ENCODE data around the gene PRXL2B.

Gene PRXL2B

DNA sequence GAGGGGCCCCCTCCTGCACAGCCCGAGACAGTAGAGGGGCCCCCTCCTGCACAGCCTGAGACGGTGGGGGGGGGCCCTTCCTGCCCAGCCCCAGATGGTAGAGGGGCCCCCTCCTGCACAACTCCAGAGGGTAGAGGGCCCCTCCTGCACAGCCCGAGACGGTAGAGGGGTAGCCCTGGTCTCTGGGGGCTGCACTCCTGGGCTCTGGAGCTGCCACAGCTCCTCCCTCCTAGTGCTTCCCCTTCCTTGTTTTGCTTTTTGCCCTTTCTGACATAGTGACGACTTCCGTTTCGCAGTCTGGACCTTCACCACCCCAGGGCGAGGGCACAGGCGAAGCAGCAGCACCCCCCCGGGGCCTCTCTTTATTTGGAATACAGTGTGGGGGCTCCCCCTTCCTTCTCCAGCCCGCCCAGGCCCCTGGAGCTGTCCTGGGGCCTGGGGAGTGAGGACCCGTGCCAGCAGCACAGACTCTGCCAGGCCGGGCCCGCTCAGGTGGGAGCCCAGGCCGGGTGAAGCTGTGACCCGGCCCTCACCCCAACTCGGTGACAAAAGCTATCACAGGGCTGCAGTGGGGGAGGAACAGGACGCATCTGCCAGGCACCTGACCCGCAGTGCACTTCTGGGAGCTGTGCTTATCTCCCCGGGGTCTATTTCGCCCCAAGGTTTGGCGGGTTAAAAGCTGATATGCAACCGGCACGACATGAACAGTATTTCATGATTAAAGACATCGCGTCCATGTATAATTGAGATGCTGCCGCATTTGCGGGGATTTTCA lies 1.1 kb upstream of the PRXL2B start:
- TF ChIP-seq, protein P1, sequence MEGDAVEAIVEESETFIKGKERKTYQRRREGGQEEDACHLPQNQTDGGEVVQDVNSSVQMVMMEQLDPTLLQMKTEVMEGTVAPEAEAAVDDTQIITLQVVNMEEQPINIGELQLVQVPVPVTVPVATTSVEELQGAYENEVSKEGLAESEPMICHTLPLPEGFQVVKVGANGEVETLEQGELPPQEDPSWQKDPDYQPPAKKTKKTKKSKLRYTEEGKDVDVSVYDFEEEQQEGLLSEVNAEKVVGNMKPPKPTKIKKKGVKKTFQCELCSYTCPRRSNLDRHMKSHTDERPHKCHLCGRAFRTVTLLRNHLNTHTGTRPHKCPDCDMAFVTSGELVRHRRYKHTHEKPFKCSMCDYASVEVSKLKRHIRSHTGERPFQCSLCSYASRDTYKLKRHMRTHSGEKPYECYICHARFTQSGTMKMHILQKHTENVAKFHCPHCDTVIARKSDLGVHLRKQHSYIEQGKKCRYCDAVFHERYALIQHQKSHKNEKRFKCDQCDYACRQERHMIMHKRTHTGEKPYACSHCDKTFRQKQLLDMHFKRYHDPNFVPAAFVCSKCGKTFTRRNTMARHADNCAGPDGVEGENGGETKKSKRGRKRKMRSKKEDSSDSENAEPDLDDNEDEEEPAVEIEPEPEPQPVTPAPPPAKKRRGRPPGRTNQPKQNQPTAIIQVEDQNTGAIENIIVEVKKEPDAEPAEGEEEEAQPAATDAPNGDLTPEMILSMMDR (IDR thresholded peaks at IDR 0.05) = no peak
- H3K4me3 ChIP-seq = peak overlapping the region; percentile 95
- no peak for DNase-seq (ENCODE audit: low spot score)

DNA sequence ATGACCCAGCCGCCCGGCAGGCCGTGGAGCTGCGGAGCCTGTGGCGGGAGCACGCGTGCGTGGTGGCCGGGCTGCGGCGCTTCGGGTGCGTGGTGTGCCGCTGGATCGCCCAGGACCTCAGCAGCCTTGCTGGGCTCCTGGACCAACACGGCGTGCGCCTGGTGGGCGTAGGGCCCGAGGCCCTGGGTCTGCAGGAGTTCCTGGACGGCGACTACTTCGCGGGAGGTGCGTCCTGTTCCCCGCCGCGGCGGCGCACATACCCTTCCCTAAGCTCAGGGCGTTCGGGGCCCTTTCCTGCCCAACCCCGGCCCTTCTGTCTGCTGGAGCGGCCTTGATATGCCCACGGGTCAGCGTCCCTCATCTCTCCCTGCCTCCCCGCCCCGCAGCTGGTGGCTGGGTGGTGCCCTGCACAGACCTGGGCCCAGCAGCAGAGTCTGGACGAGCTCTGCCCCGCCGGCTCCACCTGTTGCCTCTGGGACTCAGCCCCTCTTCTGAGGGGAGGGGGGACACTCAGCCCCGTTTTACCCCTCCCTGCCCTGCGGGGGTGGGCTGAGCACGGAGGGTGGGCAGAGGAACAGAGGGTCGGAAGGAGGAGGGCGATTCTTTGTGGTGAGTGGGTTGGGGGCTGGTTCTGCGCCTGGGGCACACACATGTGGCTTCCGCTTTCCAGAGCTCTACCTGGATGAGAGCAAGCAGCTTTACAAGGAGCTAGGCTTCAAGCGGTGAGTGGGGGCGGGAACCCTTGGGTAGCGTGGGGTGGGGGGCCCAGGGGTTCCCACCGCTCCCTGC lies 688 bp downstream of the PRXL2B start:
- H3K4me3 ChIP-seq = peak overlapping the region; percentile 95
- DNase-seq (ENCODE audit: low spot score) = no peak
- TF ChIP-seq, protein P1 (IDR thresholded peaks at IDR 0.05) = no peak
- H3K27ac ChIP-seq = peak overlapping the region; percentile 34 to 98

More for the DNA sequence above, 1.1 kb upstream of the PRXL2B start:
- H3K27ac ChIP-seq = peak overlapping the region; percentile 96 to 98

DNA sequence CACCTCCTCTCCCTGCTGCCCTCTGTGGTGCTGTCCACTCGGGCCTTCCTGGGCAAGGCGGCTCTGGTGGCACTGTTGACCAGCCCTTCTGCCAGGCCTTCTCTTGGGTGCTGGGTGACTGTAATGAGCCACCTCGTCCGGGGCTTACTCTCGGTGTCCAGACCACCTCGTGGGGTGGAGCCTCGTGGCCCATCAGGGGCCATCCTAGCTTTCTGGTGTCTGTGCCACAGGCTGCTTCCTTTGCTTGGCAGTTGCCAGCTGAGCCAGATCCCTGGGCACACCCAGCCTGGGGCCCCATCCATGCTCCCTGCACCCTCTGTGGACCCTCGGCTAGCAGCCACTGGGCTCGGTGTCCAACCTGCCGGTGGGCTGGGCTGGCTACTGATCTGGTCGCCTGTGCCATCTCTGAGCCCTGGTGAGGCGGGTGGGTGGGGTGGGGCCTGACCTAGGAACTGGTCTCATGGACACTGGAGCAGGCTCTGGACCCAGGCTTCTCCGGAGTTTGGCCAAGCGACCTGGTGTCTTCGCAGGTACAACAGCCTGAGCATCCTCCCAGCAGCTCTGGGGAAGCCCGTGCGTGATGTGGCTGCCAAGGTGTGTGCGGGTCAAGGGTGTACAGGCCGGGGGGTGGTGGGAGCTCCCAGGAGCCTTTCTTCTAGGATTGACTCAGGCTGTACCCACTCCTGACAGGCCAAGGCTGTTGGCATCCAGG lies 1.4 kb downstream of the PRXL2B start:
- TF ChIP-seq, protein P1 (IDR thresholded peaks at IDR 0.05) = no peak
- DNase-seq (ENCODE audit: low spot score) = no peak
- Histone ChIP-seq H3K4me3 (peak overlapping the region; percentile 95), H3K27ac (no peak overlapping the region)

DNA sequence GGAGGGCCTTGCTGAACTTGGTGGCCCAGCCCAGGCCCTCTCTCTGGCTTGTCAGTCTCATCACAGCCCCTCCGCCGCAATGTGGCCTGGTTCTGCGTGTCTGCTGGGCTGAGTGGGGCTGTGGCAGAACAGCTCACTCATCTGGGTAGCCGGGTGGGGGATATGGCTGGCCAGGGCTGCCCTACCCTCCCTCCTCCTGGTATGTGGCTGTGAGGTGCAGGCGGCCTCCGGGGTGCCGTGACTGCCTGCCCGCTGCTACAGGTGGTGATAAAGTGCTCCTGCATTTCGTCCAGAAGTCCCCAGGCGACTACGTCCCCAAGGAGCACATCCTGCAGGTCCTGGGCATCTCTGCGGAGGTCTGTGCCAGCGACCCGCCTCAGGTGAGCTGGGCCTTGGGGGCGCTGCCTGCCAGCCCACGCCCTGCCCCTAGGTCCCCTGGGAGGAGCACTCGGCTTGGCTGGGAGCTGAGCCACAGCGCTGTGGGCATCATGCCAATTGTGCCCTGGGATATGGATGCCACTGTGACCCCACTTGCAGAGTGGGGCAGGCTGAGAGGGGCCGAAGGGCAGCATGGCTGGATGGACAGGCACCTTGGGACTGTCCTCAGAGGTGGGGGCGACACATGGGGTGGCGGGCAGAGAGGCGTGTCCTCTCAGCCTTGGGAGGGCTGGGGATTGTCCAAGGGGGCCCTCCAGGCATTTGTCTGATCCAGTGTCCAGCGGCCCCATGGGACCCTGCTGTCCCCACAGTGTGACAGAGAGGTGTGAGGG lies 2.3 kb downstream of the PRXL2B start:
- DNase-seq (ENCODE audit: low spot score) = no peak
- no peak overlapping the region for H3K27ac ChIP-seq
- no peak overlapping the region for H3K4me3 ChIP-seq
- TF ChIP-seq, protein P1 (IDR thresholded peaks at IDR 0.05) = no peak

DNA sequence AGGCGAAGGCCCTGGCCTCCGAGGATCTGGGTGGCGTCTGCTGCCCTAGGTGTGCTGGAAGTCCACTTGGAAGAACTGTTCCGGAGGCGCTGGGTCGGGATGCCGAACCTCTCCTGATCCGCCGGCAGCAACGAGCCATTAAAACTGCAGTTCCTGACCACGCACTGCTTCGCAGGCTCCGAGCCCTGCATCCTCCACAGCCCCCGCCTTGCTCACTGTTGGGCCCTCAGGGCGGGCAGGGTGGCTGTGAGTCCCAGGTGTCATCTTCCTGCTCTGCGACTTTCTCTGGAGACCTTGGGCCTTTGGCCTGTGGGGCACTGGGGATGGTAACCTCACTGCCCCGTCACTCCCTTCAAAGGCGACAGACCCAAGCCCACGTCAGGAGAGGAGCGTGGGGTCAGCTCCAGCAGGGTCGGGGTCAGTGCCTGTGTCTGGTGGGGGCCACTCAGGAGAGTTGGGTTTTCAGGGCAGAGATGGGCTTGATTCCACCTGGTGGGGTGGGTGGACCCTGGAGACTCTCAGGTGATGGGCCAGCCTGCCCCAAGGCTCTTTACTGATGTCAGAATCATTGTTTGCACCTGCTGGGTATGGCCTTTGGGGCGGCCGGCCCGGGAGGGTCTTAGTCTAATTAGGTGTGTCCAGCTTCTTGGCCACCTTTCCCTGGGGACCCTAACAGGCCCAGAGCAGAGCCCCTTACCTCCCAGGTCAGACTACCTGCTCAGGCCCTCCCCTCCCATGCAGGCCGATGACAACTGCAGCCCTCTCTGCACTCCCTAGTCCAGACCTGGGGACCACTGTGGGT lies 3.1 kb downstream of the PRXL2B start:
- TF ChIP-seq, protein P1 (IDR thresholded peaks at IDR 0.05) = no peak
- DNase-seq (ENCODE audit: low spot score) = no peak

More for the DNA sequence above, 3.1 kb downstream of the PRXL2B start:
- Histone ChIP-seq H3K27ac (no peak overlapping the region), H3K4me3 (no peak overlapping the region)

Measured in coronary artery (tissue), 2 donors.